ENCODE results near the gene LDHD. TPM values are rescaled to one million over a fixed set of nuclear protein-coding genes. Genes with fewer than 3 reads are reported as not detected.

LDHD gene
- total and polyA plus RNA-seq, 2 of the 13 experiments (the other 11 are each of a cell fraction or from before 2014, with no cell fraction given) = 9.1 to 9.8 TPM

DNA sequence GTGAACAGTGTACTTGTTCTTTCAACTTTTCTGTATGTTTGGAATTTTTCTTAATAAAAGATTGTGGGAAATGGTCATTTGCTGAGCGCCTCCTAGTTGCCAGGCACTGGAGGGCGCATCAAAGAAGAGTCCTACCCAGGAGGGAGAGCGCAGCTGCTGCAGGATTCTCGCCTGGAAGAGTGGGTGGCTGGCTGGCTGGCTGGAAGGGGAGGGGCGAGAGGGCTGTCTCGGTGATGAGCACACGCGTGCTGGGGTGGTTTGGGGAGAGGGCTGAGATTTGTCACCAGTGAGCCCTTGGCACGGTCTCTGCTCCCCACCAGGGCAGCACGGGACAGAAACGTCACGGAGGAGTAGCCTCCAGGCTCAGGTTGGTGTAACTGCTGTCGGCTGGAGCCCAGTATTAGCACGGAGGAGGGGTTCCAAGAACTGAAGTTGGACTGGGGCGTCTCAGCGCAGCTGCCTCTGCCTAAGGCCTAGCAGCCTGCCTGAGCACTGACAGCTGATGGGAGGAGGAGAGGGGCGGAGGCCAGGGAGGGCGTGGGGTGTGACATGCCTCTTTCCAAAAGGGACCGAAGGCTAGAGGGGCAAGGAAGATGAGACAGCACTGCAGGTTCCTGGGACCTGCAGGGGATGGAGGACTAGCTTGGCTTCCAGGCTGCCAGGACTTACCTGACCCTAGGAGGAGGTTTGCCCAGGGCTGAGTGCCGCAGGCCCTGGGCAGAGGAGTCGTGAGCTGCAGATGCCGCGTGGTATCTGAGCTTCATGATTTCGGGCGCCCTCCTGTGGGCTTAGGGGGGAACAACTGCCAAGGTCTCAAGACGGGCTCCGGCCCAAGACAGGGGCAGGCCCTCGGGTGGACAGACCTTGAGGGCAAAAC, 5.7 kb downstream of the LDHD start (continued):
- TF ChIP-seq USF2 (IDR thresholded peaks at IDR 0.05; ENCODE audit: low read depth, low read length) = no peak
- no peak; the same call in 1 of the 2 replicates for TF ChIP-seq USF2 (CRISPR knock-in tag; IDR thresholded peaks at IDR 0.05; ENCODE audit: borderline replicate concordance)
- no peak for TF ChIP-seq ATM (IDR thresholded peaks at IDR 0.05; ENCODE audit: borderline replicate concordance)
- TF ChIP-seq SUZ12 (IDR thresholded peaks at IDR 0.05; ENCODE audit: low read depth, low read length) = no peak
- TF ChIP-seq, protein P1, sequence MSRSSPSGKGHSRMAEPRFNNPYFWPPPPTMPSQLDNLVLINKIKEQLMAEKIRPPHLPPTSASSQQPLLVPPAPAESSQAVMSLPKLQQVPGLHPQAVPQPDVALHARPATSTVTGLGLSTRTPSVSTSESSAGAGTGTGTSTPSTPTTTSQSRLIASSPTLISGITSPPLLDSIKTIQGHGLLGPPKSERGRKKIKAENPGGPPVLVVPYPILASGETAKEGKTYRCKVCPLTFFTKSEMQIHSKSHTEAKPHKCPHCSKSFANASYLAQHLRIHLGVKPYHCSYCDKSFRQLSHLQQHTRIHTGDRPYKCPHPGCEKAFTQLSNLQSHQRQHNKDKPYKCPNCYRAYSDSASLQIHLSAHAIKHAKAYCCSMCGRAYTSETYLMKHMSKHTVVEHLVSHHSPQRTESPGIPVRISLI (CRISPR knock-in tag; IDR thresholded peaks at IDR 0.05; ENCODE audit: borderline replicate concordance) = no peak
- TF ChIP-seq ZNF136 (CRISPR knock-in tag; IDR thresholded peaks at IDR 0.05; ENCODE audit: low read depth) = peak; percentile 58; the same call in 1 of the 2 replicates
- no peak for TF ChIP-seq ZNF773 (CRISPR knock-in tag; IDR thresholded peaks at IDR 0.05; ENCODE audit: borderline replicate concordance)
- TF ChIP-seq ZSCAN31 (CRISPR knock-in tag; IDR thresholded peaks at IDR 0.05; ENCODE audit: low read depth) = peak; percentile 77; the same call in 1 of the 2 replicates
- no peak for TF ChIP-seq ZNF629 (CRISPR knock-in tag; conservative IDR thresholded peaks at IDR 0.05)
- TF ChIP-seq PITX1 (CRISPR knock-in tag; IDR thresholded peaks at IDR 0.05) = 0 out of 2 replicates have a peak, but pooled peaks have one; percentile 17
- TF ChIP-seq TOPORS (CRISPR knock-in tag; IDR thresholded peaks at IDR 0.05) = 0 out of 2 replicates have a peak, but pooled peaks have one; percentile 51
- TF ChIP-seq E2F1 (CRISPR knock-in tag; IDR thresholded peaks at IDR 0.05) = no peak
- no peak for TF ChIP-seq ZNF646 (CRISPR knock-in tag; IDR thresholded peaks at IDR 0.05)
- TF ChIP-seq SALL1 (CRISPR knock-in tag; IDR thresholded peaks at IDR 0.05) = peak; percentile 84
- TF ChIP-seq, protein P2, sequence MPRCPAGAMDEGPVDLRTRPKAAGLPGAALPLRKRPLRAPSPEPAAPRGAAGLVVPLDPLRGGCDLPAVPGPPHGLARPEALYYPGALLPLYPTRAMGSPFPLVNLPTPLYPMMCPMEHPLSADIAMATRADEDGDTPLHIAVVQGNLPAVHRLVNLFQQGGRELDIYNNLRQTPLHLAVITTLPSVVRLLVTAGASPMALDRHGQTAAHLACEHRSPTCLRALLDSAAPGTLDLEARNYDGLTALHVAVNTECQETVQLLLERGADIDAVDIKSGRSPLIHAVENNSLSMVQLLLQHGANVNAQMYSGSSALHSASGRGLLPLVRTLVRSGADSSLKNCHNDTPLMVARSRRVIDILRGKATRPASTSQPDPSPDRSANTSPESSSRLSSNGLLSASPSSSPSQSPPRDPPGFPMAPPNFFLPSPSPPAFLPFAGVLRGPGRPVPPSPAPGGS (CRISPR knock-in tag; IDR thresholded peaks at IDR 0.05) = peak; percentile 86
- TF ChIP-seq ZNF3 (CRISPR knock-in tag; IDR thresholded peaks at IDR 0.05) = no peak
